ENCODE measurements around the gene RALB.

Gene RALB

DNA sequence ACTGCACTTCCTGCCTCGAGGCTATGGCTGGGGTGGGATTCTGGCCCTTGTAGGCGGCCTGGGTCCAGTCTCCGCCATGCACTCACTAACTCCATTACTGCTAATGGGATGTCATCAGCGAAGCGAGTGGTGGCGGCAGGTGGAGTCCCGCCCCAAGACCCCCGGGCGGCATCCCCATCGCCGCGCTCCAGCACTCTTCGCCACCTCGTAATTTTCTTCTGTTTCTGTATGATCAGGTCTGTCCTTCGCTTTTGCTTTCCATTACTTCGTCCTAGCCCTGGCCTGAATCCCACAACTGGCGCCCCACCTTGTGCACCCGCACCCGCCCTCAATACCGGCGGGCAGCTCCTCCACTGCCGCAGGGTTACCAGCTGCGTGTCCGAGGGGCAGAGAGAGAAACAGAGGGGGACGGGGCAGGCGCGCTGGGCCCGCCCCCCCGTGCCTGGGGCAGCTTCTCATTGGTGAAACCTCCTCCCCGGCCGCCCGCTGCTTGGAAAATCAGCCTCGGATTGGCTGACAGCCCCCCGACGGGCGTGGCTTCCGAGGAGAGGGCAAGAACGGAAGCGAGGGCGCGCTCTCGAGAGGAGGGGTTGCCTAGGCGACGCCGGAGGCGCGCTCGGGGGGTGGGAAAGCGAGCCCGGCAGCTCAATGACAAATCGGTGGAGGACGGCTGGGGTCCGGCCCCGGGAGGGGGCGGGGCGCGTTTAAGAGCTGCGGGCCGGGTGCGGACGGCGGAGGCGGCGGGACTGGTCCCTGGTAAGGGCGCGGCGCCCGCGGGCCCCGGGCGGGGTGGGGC, at the start of gene RALB:
Gene RALB, plus strand, starts transcription at position 628 of the 796 bp plus-strand sequence. CDS start 25,813 bp downstream, outside the sequence.
- Histone ChIP-seq H3K9me3 (ENCODE audit: control insufficient read depth, insufficient read depth, low read length) (no peaks in the 10 kb centered on the region), H3K36me3 (ENCODE audit: control insufficient read depth, insufficient read depth, low read length) (no peaks in the 10 kb centered on the region), H3K9ac (ENCODE audit: low read depth, low read length) (no peak within 1 kb of the TSS), H3K4me3 (ENCODE audit: low read depth, low read length) (peak within 1 kb of the TSS; percentile 77), H3K4me1 (ENCODE audit: control insufficient read depth, insufficient read depth, low read length) (peaks cover 20% of the 10 kb centered on the region), H3K27ac (ENCODE audit: low read depth, low read length) (peak within 1 kb of the TSS; percentile 70), H3K27me3 (ENCODE audit: control insufficient read depth, insufficient read depth, low read length) (peaks cover 52% of the 10 kb centered on the region)

DNA sequence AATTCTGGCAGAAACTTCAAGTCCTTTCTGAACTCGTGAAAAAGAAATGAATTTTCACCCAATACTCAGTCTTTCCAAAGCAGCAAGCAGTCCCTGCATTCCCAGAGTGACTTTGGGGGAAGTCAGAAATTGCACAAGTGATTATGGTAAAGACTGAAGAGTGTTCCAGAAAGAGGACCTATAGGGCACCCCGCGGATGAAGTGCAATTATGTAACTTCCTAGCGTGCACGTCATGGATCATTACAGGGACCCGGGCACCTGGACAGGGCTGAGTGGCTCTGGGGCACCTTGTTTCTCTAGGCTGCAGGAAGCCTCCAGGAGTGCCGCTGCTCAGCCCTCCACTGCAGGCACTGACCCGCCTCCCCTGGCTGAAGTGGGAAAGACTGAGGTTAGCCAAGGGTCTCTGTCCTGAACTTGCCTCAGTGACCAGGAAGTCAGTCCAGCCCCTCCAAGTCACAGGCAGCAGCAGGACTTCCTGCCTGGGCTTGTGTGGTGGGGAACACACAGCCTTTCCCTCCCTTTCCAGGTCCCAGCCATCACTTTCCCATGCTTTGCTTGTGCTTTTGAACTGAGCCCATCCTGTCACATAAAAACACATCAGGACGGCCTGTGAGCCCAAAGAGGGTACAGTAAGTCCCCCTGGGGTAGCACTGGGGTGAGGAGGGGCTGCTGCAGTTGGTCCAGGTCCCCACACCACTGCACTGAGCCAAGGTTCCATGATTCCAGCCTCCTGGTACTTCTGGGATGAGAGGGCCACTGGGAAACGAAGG, 49.2 kb upstream of the RALB start:
- no peak overlapping the region for H3K9ac ChIP-seq (ENCODE audit: low read depth, low read length)
- H3K27ac ChIP-seq (ENCODE audit: low read depth, low read length), result no peak overlapping the region
- no peaks in the 10 kb centered on the region for H3K27me3 ChIP-seq (ENCODE audit: control insufficient read depth, insufficient read depth, low read length)
- H3K9me3 ChIP-seq (ENCODE audit: control insufficient read depth, insufficient read depth, low read length), result peaks cover 1% of the 10 kb centered on the region
- no peaks in the 10 kb centered on the region for H3K36me3 ChIP-seq (ENCODE audit: control insufficient read depth, insufficient read depth, low read length)
- H3K4me1 ChIP-seq (ENCODE audit: control insufficient read depth, insufficient read depth, low read length), result no peaks in the 10 kb centered on the region
- H3K4me3 ChIP-seq (ENCODE audit: low read depth, low read length), result no peak overlapping the region

DNA sequence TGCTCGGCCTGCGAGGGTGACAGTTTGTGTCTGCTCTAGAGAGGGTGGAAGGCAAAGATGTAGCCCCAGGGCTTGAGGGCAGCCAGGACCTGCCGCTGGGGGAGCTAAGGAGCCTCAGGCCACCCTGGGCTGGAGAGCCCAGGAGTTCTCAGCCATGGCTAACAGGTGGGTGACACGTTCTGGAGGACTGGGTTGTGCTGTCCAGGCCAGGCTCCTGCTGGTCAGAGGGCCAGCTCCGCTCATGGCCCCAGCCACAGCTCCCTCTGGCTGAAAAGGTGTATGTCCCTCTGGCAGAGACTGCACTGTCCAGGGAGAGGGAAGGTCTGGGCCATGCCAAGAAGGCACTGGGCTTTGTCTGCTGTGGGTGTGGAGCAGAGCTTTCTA, 48.6 kb upstream of the RALB start:
- Histone ChIP-seq H3K27ac (ENCODE audit: low read depth, low read length) (no peak overlapping the region), H3K9me3 (ENCODE audit: control insufficient read depth, insufficient read depth, low read length) (no peaks in the 10 kb centered on the region), H3K4me3 (ENCODE audit: low read depth, low read length) (no peak overlapping the region), H3K36me3 (ENCODE audit: control insufficient read depth, insufficient read depth, low read length) (no peaks in the 10 kb centered on the region), H3K9ac (ENCODE audit: low read depth, low read length) (no peak overlapping the region), H3K27me3 (ENCODE audit: control insufficient read depth, insufficient read depth, low read length) (no peaks in the 10 kb centered on the region), H3K4me1 (ENCODE audit: control insufficient read depth, insufficient read depth, low read length) (no peaks in the 10 kb centered on the region)

- H3K27me3 ChIP-seq (ENCODE audit: control insufficient read depth, insufficient read depth, low read length), result no peaks in the 10 kb centered on the region
- no peak overlapping the region for H3K27ac ChIP-seq (ENCODE audit: low read depth, low read length)
- H3K9ac ChIP-seq (ENCODE audit: low read depth, low read length), result no peak overlapping the region
- no peak overlapping the region for H3K4me3 ChIP-seq (ENCODE audit: low read depth, low read length)
- no peaks in the 10 kb centered on the region for H3K9me3 ChIP-seq (ENCODE audit: control insufficient read depth, insufficient read depth, low read length)
- H3K4me1 ChIP-seq (ENCODE audit: control insufficient read depth, insufficient read depth, low read length), result no peaks in the 10 kb centered on the region
- no peaks in the 10 kb centered on the region for H3K36me3 ChIP-seq (ENCODE audit: control insufficient read depth, insufficient read depth, low read length)
Observed at GRCh38 chr2:120204417-120204816, 48.2 kb upstream of the RALB start.

DNA sequence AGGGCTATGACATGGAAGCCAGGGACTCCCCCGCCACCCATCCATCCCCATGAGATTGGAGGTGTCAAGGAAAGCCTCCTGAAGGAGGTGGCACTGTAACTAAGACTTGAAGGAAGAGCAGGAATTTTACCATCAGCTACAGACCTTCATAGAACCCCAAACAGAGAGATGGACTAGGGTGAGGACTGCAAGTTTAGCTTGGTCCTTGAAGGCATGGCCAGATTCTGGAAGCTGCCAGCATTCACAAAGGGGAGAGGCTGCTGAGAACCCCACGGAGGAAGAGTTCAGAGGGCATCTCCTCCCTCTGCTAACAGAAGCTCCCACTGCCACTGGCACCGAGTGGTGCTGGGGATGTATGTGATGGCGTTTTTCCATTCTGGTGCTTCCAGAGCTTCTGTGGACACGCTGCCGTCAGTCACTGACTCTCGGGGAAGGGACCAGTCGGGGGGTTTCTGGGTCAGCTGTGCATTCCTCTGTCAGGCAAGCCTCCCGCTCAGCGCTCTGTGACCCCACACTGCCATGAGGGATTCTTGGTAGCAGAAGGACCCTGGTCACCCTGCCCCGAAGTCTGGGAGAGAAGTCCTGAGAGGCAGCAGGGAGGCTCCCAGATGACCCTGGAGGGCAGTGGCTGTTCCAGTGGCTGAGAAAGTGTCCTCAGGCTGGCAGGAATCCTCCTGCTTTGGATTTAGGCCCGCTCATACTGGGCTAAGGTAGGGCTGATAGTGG, 47.5 kb upstream of the RALB start:
- no peak overlapping the region for H3K27ac ChIP-seq (ENCODE audit: low read depth, low read length)
- no peaks in the 10 kb centered on the region for H3K27me3 ChIP-seq (ENCODE audit: control insufficient read depth, insufficient read depth, low read length)
- no peaks in the 10 kb centered on the region for H3K9me3 ChIP-seq (ENCODE audit: control insufficient read depth, insufficient read depth, low read length)
- H3K36me3 ChIP-seq (ENCODE audit: control insufficient read depth, insufficient read depth, low read length), result no peaks in the 10 kb centered on the region
- no peak overlapping the region for H3K4me3 ChIP-seq (ENCODE audit: low read depth, low read length)
- no peaks in the 10 kb centered on the region for H3K4me1 ChIP-seq (ENCODE audit: control insufficient read depth, insufficient read depth, low read length)
- H3K9ac ChIP-seq (ENCODE audit: low read depth, low read length), result no peak overlapping the region

GRCh38 chr2:120206022-120206581, 46.5 kb upstream of the RALB start:
- Histone ChIP-seq H3K27ac (ENCODE audit: low read depth, low read length) (no peak overlapping the region), H3K9ac (ENCODE audit: low read depth, low read length) (no peak overlapping the region), H3K4me1 (ENCODE audit: control insufficient read depth, insufficient read depth, low read length) (no peaks in the 10 kb centered on the region), H3K36me3 (ENCODE audit: control insufficient read depth, insufficient read depth, low read length) (no peaks in the 10 kb centered on the region), H3K9me3 (ENCODE audit: control insufficient read depth, insufficient read depth, low read length) (no peaks in the 10 kb centered on the region), H3K27me3 (ENCODE audit: control insufficient read depth, insufficient read depth, low read length) (no peaks in the 10 kb centered on the region), H3K4me3 (ENCODE audit: low read depth, low read length) (no peak overlapping the region)

GRCh38 chr2:120208381-120209353, 44.0 kb upstream of the RALB start:
- Histone ChIP-seq H3K36me3 (ENCODE audit: control insufficient read depth, insufficient read depth, low read length) (no peaks in the 10 kb centered on the region), H3K4me1 (ENCODE audit: control insufficient read depth, insufficient read depth, low read length) (no peaks in the 10 kb centered on the region), H3K27ac (ENCODE audit: low read depth, low read length) (no peak overlapping the region), H3K9ac (ENCODE audit: low read depth, low read length) (no peak overlapping the region), H3K4me3 (ENCODE audit: low read depth, low read length) (no peak overlapping the region), H3K9me3 (ENCODE audit: control insufficient read depth, insufficient read depth, low read length) (no peaks in the 10 kb centered on the region), H3K27me3 (ENCODE audit: control insufficient read depth, insufficient read depth, low read length) (no peaks in the 10 kb centered on the region)

GRCh38 chr2:120209427-120210269, 43.0 kb upstream of the RALB start:
- H3K4me1 ChIP-seq (ENCODE audit: control insufficient read depth, insufficient read depth, low read length), result no peaks in the 10 kb centered on the region
- H3K36me3 ChIP-seq (ENCODE audit: control insufficient read depth, insufficient read depth, low read length), result no peaks in the 10 kb centered on the region
- H3K4me3 ChIP-seq (ENCODE audit: low read depth, low read length), result no peak overlapping the region
- no peaks in the 10 kb centered on the region for H3K27me3 ChIP-seq (ENCODE audit: control insufficient read depth, insufficient read depth, low read length)
- H3K9ac ChIP-seq (ENCODE audit: low read depth, low read length), result no peak overlapping the region
- no peak overlapping the region for H3K27ac ChIP-seq (ENCODE audit: low read depth, low read length)
- no peaks in the 10 kb centered on the region for H3K9me3 ChIP-seq (ENCODE audit: control insufficient read depth, insufficient read depth, low read length)

GRCh38 chr2:120210270-120210693, 42.4 kb upstream of the RALB start:
- H3K4me3 ChIP-seq (ENCODE audit: low read depth, low read length), result no peak overlapping the region
- H3K4me1 ChIP-seq (ENCODE audit: control insufficient read depth, insufficient read depth, low read length), result no peaks in the 10 kb centered on the region
- no peak overlapping the region for H3K9ac ChIP-seq (ENCODE audit: low read depth, low read length)
- H3K36me3 ChIP-seq (ENCODE audit: control insufficient read depth, insufficient read depth, low read length), result no peaks in the 10 kb centered on the region
- no peaks in the 10 kb centered on the region for H3K27me3 ChIP-seq (ENCODE audit: control insufficient read depth, insufficient read depth, low read length)
- H3K27ac ChIP-seq (ENCODE audit: low read depth, low read length), result no peak overlapping the region
- no peaks in the 10 kb centered on the region for H3K9me3 ChIP-seq (ENCODE audit: control insufficient read depth, insufficient read depth, low read length)
